CD4-positive, alpha-beta T cell treated with Interleukin-17A for 1 hour (primary cell): ENCODE data around the gene DAB2IP.
"Not testable (repeated sequence)": the region's sequence is repeated elsewhere in the genome, so short reads cannot be mapped to it uniquely, and the experiment has no call there.

Experiments
- DNase-seq: peaks from one replicate; pipeline ENCODE4 v3.0.0-alpha.2; 2020

DAB2IP gene

DNA sequence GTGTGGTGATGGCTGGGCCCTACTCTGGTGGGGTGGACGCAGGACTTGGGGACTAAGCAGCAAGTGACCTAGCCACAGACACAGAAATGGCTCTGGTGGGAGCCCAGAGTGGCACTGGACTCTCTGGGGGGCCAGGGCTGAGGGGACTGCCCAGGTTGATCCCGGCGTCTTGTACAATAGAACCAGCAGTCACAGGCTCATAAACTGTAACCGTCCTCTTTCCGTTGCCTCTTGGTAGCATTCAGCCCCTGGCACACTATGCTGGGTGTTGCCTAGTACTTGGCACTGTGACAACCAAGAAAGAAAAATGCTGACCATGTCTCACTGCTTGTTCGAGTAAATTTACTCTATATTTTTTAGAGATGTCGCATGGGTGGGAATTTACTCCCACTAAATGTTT, 80.5 kb downstream of the DAB2IP start:
- no peak for DNase-seq

DNA sequence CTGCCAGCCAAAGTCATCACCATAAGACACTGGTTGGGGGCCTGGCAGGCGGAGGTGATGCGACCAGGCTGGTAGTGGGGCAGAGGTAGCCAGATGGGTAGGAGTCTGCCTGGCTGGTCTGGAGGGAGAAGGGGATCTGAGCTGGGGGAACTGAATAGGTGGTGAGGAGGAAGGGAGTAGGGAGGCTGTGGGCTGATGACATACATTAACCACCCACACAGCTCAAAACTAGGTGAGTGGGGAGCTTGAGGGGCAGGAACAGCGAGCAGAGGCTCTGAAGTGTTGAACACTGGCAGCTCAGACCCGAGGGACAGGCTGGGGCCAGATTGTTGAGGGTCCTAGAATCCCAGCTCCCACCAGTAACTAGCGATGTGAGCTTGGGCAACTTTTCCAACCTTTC, 81.0 kb downstream of the DAB2IP start:
- DNase-seq = no peak

DNA sequence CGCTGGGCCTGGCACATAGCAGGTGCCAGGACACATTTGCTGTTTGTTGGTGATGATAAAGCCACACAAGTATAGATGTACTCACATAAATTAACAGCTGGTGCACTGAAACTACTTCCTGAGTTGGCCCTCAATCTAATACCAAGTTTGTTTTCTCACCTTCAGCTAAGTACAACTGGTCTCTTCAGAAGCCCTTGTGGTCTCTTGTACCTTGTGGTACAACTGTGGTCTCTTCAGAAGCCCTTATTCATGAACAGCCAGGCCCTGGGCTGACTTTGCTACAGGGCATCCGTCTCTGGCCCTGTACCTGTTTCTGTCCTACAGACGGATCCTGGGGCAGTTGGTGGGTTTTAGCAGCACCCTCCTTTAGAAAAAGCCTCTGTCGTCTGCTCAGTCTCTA, 81.5 kb downstream of the DAB2IP start:
- peak; percentile 15 for DNase-seq

DNA sequence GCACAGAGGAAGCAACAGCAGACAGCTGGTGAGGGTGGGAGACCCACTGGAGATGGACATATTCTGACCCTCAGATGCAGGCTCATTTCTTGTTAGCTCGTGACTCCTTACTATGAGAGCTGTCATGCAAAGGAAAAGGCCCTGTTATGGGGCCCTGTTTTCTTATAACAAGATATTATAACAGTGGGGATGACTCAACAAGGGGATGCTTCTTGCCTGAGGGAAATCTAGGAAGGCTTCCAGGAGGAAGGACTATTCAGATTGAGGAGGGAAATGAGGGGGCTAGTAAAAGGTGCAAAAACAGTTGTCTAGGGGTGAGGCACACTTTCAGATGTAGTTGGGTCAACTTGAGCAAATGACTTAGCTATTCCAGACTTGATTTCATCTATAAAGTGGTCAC, 83.0 kb downstream of the DAB2IP start:
- no peak for DNase-seq

DNA sequence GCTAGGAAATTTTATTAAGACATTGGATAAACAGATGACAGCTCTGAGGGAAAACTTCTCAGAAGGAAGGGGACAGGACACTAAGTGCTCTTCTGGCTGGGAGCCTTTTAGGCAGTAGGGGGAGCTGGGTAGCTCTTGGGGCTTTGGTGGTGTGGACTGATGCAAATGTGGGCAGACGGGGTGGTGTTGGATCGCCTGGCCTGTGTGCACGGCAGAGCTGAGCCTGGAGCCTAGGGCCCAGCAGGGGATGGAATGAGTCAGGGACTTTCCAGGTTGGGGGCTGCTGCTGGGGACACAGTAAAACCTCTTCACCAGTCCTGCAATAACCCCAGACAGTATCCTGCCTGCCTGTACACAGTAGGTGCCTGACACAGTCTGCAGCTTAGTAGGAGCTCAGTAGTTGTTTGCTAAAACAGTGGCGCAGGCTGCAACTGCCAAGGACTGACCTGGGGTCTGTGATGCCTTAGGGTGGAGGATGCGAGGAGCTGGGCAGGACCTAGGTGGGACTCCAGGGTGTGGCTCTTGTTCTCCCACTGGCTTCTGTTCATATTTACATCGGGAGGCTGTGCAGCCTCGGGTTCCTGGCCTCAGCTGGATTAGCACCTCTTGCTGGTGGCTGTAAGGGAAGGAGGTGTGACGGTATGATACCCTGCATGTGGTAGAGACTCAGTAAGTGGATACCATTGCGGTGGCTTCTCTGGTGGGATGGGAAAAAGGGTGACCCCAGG, 83.8 kb downstream of the DAB2IP start:
- no peak for DNase-seq

DNA sequence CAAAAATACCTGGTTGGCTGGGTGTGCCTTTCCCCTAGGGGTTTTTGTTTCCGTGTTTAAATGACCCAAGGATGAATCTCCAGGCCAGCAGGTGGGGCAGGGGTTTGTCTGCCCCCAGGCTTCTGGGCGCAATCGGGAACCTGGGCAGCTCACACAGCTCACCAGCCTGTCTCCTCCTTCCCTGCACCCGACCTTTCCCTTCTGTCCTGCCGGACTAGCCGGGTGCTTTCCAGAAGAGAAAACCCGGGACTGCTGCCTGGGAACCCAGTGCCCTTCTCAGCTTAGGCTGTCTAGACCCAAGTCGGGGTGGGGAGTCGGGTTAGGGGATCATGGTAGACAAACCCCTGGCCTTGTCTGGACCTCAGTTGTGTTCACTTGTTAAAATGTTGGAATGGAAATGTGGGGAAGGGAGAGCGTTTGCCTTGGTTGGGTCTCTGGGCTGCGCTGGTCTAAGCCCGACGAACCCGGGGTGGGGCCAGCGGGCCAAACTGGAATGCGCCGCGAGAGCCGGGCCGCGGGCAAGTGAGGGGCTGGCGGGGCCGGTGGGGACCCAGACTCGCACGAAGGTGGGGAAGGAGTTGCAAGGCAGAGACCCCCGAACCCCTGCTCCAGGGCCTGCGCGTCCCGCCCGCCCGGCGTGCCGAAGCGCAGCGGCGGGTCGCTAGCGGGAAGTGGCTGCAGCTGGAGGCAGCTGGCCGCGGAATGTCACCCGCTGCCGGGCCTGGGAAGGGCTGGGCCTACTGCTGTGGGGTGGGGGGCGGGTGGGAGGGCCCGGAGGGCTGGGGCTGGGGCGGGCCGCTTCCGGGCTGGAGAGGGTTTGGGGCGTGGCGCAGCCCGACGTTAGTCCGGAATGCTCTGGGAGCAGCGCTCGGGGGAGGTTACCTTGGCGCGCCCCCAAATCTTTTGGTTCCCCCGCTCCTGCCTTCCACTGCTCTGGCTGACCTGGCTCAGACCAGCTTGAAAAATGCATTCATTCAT, 84.6 kb downstream of the DAB2IP start:
- no peak for DNase-seq

DNA sequence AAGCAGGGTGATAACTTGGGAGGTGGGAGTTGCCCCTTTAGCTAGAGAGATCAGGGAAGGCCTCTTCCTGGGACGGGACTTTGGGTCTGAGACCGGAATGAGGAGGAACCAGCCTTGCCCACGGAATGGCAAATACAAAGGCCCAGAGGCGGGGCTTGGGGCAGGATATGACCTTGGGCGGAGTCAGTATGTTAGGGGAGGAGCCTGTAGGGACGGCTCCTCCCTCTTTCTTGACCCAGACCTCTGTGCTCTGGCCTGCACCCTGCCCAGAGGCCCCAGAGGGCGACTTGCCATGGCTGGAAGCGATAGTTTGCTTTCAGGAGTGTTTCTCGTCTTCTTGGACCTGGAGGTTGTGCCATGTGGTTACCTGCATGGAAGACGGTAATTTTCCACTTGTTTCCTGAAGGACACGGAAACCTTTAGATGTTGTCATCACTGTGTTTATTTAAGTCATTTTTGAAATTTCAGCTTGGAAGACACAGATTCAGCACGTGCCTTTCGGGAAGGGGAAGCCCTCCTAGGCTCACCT, 85.6 kb downstream of the DAB2IP start:
- DNase-seq = no peak

DNA sequence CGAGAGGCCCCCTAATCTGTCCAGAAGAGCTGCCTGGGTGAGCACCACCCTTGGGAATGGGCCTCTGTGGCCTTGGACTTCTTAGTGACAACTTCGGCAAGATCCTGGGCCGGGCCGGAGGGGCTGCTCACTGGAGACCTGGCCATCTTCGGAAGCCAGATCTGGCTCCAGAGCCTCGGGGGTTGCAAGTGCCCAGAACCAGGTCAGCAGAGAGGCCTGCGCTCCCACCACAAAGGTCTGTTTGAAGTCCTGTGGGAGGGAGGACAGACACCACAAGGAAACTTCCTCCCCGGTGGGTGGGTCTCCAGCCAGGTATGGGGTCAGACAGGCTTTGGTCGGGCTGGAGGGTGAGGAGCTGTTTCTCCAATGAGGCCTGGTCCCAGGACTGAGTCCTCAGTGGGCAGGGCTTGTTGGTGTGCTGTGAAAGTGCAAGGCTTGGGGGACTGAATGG, 86.1 kb downstream of the DAB2IP start:
- no peak for DNase-seq

DNA sequence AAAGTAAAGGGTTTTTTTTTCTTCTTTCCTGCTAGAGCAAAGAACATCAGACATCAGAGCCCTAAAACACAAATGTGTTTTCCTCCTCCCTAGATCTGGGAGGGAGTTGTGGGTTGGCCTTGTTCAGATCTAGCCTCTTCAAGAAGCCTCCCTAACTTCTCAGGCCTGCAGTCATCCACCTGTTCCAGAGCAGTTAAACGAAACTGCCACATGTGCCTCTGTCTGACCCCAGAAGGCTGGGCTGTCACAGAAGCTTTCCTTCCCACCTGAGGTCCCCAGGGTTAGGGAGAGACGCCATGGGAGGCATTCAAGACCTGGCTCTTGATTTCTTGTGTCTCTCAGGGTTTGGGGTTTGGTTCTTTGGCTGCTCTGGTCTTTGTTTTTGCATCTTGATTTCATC, 87.0 kb downstream of the DAB2IP start:
- DNase-seq = no peak

DNA sequence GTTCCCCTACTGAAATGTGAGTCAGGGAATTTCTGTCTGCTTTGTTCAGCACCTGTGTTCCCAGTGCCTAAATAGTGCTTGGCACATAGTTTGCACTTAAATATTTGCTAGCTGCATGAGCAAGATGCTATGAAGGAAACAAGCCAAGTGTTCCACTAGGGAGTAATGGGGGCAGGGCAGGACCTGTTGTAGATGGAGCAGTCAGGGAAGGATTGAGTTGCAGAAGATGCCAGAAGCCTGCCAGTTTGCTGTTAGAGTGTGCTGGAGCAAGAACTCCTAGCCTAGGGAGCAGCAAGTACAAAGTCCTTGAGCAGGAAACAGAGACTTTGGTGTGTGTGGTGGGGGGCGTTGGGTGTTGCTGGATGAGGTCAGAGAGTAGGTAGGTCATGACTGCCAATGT, 87.5 kb downstream of the DAB2IP start:
- no peak for DNase-seq

DNA sequence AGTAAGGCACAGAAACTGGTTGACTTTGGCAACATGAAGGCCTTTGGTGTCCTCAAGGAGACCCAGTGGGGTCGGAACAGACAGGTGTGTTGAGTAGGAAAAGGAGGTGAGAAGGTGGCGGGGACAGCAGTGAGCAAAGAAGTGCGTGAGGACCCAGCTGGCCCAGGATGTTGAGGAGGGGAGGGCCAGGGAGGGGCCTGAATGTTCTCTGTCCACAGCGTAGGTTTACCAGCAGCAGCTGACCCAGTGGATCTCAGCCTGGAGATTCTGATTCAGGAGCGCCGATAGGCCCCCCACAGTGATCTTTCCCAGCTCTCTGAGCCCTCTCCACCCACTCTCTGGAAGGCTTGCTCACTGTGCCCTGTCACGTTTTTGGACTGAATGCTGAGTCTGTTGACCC, 88.5 kb downstream of the DAB2IP start:
- no peak for DNase-seq

DNA sequence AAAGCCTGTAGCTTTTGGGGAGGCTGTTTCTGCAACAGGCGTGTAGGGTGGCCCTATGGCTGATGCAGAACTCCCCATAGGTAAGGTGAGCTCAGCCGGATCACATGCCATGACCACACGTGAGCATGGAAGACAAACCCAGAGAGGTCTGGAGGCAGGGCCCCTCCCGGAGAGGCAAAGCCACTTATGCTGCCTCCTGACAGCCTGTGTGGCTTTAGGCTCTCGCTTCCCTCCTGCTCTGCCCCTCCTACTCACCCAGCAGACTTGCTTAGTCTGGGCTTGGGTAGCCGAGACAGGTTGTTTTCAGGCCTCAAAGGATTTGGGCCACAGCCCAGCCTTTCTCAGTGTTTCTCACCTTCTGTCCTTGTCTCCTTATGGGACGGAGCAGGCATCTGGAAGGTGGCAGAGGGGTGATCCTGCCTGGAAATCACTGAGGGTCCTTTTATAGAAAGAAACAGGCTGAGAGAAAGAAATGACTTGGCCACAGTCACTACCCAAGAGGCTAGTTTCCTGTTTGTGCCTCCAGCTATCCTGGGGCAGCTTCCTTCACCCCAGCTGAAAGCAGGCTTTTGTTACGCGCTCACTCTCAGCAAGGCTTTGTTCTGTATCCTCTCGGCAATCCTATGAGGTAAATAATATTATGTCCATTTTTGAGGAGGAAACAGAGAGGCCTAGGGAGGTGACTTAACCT, 89.9 kb downstream of the DAB2IP start:
- DNase-seq = no peak

DNA sequence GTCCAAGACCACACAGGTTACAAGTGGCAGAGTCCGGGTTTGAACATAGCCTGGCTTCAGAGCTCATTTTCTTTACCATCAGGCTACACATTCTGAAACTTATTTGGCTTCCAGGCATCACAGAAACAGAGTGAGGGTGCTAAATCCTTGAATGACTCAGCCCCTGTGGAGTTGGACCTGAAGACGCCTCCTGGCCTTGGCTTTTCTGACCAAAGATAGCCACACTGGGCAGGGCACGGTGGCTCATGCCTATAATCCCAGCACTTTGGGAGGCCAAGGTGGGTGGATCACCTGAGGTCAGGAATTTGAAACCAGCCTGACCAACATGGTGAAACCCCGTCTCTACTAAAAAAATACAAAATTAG, 90.5 kb downstream of the DAB2IP start:
- DNase-seq = not testable (repeated sequence)

DNA sequence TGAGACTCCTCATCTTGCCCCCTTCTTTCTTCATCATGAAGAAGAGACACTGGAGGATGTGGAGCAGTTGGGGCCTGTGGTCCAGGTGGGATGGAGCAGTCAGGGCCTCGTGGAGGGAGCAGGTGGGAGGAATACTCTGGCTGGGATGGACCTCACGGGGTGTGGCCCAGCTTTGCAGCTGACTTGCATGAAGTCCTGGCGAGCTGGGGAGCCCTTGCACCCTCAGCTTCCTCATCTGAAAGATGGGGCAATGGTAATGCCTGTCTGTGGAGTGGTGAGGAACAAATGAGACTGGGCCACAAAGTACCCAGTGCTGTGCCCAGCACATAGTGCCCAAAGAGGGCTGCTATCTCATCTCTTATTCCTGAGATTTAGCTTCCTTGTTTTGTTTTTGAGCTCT, 91.5 kb downstream of the DAB2IP start:
- no peak for DNase-seq

DNA sequence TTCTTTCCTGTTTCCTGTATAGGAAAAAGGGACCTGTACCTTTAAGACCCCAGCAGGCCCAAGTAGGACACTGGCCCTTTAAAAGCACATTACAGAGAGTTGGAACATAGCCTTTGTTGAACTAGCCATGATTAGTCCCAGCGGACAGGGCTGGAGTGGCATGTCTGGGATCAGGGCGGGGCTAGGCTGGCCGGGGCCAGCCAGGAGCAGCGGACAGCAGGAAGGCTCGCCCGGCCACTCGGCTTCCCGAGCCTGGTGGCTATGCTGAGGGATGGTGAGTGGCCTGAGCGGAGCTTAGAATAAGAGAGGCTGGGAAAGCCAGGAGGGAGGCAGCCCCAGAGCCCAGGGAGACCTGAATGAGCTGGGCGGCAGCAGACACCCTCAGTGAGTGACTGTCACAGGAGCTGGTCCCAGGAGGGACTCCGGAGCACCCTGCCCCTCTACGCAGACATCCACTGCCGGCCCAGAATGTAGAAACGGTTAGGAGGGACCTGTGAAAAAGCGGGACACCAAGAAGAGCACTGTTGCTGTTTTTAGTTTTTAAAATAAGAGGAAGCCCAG, 92.1 kb downstream of the DAB2IP start:
- DNase-seq = no peak

DNA sequence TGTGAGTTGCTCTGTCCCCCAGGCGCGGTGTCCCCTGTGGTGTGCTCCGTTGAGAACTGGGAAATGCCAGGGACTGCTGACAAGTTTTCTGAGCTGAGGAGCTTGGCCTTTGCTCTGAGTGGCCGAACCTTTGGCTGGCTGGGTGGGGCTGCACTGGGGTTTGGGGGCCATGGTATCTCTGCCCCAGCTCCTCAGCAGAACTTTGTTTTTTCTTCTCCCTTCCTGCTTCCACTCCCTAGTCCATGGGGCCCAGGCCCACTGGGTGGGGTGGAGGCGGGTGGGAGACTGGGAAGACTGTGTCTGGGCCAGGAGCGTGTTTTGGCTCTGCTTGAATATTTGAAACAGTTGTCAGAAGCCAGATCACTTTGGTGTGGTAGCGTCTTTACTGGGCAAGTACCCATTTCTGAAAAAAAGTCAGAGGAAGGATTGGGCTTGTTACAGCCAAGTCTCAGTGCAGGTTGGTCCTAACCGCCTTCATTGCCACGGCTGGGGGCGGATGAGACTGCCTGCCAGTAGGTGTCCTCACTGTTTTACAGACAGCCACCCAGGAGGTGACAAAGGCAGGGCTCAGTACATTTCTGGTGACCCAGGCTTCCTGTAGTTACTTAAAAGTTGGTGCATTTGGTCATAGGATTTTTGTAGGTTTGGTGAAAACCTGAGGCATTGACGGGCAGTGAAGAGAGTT, 92.7 kb downstream of the DAB2IP start:
- peak; percentile 37 for DNase-seq

DNA sequence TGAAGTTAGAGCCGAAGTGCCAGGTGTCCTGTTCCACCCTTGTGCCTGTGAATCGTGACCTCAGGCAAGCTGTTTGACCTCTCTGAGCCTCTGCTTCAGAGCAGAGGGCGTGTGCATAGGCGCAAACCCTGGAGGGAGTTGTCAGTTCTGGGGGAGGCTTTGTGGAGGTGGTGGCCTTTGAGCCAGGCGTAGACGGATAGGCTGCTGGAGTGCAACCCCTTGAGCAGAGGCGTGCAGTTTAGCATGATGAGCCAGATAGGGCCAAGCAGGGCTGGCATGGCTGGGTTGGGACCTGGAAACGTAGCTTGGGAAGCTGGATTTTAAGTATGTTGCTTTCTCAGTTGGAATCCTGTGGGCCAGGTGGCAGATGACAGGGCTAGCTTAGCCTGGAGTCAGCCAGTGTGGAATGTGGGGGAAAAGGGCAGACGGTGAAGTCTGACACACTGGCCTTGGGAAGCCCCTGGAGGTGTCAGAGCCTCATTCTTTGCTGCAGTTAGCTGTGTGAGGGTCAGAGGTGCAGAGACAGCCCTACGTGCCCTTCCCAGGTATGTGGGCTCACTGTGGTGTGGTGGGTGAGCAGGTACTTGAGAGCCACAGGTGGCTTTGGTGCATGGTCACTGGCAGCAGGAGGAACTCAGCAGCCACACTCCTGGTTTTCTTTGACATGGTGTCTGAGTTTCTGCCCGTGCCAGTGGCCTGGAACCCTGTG, 93.4 kb downstream of the DAB2IP start:
- no peak for DNase-seq

DNA sequence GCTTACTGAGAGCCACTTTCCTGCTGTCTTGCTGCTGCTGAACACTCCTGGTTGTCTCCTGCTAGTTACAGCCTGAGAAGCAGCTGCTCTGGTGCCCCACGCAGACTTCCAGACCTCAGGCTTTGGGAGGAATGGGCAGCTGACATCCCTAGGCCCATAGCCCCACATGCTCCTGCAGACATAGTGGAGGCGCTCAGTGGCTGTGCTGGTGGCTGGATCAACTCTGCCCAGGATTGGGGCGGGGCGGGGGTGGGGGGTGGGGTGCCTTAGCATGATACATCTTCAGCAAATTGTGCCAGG, 93.9 kb downstream of the DAB2IP start:
- DNase-seq = no peak

DNA sequence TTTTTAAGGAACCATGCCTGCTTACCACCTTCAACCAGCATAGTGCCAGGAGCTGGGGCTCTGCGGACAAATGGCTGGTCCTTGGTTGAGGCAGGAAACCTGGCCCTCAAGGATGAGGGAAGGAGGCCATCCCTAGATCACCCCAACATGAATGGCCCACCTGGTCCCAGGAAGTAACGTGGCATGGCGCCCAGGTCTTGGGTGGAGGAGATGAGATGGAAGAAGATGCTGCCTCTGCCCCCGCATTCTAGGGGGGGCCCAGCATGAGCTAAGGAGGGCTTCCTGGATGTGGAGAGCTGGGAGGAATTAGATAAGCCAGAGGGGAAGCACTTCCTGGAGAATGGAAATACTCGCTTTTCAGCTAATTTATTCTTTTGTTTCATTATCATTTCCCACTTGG, 95.0 kb downstream of the DAB2IP start:
- no peak for DNase-seq

DNA sequence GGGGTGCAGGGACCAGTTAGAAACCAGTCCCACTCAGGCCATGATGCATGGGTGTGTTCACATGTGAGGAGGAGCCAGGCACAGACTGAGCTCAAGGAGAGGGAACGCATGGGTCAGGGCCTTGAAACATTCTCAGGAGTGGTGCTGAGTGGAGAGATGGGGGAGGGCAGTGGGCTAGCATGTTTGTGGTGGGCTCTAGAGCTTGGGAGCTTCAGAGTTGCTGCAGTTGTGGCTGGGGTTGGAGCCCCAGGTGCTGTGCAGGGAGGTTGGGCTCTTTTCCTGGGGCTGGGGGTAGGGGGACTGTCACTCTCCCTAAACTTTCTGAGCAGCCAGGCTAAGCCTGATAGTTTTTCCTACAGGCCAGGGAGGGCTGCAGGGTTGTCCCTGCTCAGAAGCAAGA, 95.4 kb downstream of the DAB2IP start:
- no peak for DNase-seq

DNA sequence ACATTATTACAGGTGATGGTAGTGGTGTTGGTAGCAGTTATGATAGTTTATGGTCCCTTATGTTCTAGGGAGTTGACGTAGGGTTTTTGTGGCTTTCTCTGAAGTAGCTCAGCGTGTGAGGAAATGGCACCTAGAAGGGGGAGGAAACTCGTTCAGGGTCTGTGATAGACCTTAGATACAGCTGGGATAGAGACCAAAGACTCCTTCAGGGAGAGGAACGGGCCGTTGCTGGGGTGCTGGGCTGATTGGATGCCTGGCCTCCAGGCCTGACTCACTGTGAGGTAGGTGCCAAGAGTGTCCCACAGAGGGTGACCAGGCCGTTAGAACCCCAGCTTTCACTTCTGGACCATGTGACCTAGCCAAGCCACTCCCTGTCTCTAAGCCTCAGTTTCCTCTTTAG, 96.6 kb downstream of the DAB2IP start:
- DNase-seq = peak; percentile 3
